HG02610 (cell line): ENCODE measurements around the gene CD2.

Experiments
- ATAC-seq: cut with Tn5 transposase; IDR thresholded peaks from one replicate; pipeline ENCODE4 v1.9.1; 2021; ENCODE audit warnings: mild to moderate bottlenecking, moderate library complexity; ENCODE audit not compliant: unreplicated experiment

CD2 gene

DNA sequence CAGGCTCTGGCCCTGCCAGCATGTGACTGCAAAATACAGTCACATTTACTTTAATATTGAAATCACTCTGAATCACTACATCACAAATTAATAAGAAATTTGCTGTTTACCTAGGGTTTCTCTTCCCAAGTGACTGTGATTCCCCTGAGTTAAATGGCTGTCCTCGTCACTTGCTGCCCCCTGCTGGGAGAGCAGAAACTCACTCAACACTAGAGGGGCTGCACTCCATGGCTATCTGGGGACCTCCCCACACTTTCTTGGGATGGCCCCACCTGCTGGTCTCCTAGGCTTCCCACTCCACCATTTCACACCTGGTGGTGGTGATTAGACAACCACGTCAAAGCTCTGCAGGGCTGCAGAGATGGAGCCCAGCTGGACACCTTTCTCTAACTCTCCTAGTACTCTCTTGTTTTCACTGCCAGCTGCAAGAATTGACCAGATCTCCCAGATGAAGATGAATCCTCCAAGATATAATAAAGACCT, 63.4 kb downstream of the CD2 start:
- no peak for ATAC-seq
